GM12878 (cell line): ENCODE measurements around the gene ARHGEF37.

Source experiments
- CEBPB ChIP-seq, 2 experiments: fragments of 150-350 bp in 1 of 2; IDR thresholded peaks; 2 replicates each; pipeline ENCODE4 v1.6.1; 2012 to 2014; ENCODE audit warnings: low read depth in 2 of 2, low read length in 2 of 2, borderline replicate concordance in 1 of 2, inconsistent platforms in 1 of 2
- ESRRA ChIP-seq: IDR thresholded peaks from 2 replicates; pipeline ENCODE4 v1.6.1; 2012; ENCODE audit warnings: mild to moderate bottlenecking, low read length, improper control_type of control experiment
- EZH2 ChIP-seq: IDR thresholded peaks from 2 replicates; pipeline ENCODE4 v1.6.1; 2012; ENCODE audit warnings: low read depth, mild to moderate bottlenecking, control low read depth, inconsistent platforms, low read length, borderline replicate concordance; ENCODE audit not compliant: control insufficient read depth
- IRF3 ChIP-seq: fragments of 450-650 bp; IDR thresholded peaks from 2 replicates; pipeline ENCODE4 v1.6.1; 2014; ENCODE audit warnings: mild to moderate bottlenecking
- NRF1 ChIP-seq: conservative IDR thresholded peaks from 2 replicates; pipeline ENCODE4 v1.6.1; 2011; ENCODE audit warnings: mild to moderate bottlenecking, low read depth, low read length, improper control_type of control experiment
- POLR2AphosphoS5 ChIP-seq: IDR thresholded peaks from 2 replicates; pipeline ENCODE4 v1.6.1; 2011; ENCODE audit warnings: mild to moderate bottlenecking, low read length, inconsistent platforms
- SIN3A ChIP-seq: IDR thresholded peaks from 2 replicates; pipeline ENCODE4 v1.6.1; 2012; ENCODE audit warnings: low read depth, low read length, improper control_type of control experiment
- SRF ChIP-seq, 2 experiments: IDR thresholded peaks; 2 replicates each; pipeline ENCODE4 v1.6.1; 2011; ENCODE audit warnings: low read depth in 2 of 2, low read length in 2 of 2, mild to moderate bottlenecking in 1 of 2, moderate library complexity in 1 of 2
- TCF12 ChIP-seq: IDR thresholded peaks from 2 replicates; pipeline ENCODE4 v1.6.1; 2011; ENCODE audit warnings: low read depth, mild to moderate bottlenecking, low read length
- TF ChIP-seq, protein P1 (sequence below): fragments of 450-650 bp; formaldehyde crosslinking; IDR thresholded peaks from 2 replicates; pipeline ENCODE4 v1.4.0; 2020; ENCODE audit warnings: mild to moderate bottlenecking, moderate library complexity
- TF ChIP-seq, protein P2 (sequence below): fragments of 450-650 bp; formaldehyde crosslinking; IDR thresholded peaks from 2 replicates; pipeline ENCODE4 v1.4.0; 2022; ENCODE audit warnings: mild to moderate bottlenecking, moderate library complexity

DNA sequence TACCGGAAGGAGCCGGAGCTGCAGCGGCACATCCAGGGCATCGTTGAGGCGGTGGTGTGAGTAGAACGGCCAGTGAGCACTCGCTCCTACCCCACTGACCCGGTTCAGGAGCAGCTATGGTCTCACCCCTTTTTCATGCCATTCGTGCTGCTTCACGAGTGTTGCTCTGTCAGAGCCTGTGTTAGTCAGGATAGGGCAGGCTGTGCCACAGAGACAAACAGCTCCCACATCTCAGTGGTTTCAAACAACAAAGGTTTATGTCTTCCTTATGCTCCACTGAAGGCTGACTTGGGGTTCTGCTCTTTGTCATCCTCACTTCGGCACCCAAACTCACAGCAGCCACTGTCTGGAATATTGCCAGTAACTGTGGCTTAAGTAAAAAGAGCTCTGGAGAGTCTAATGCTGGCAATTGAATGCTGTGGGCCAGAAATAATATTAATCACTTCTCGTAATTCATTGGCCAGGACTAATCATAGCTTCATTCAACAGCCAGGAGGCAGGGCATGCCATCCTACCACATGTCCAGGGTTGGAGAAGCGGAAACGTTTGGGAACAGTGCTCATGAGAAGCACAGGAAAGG is 28.4 kb downstream of the ARHGEF37 start:
- TF ChIP-seq, protein P1, sequence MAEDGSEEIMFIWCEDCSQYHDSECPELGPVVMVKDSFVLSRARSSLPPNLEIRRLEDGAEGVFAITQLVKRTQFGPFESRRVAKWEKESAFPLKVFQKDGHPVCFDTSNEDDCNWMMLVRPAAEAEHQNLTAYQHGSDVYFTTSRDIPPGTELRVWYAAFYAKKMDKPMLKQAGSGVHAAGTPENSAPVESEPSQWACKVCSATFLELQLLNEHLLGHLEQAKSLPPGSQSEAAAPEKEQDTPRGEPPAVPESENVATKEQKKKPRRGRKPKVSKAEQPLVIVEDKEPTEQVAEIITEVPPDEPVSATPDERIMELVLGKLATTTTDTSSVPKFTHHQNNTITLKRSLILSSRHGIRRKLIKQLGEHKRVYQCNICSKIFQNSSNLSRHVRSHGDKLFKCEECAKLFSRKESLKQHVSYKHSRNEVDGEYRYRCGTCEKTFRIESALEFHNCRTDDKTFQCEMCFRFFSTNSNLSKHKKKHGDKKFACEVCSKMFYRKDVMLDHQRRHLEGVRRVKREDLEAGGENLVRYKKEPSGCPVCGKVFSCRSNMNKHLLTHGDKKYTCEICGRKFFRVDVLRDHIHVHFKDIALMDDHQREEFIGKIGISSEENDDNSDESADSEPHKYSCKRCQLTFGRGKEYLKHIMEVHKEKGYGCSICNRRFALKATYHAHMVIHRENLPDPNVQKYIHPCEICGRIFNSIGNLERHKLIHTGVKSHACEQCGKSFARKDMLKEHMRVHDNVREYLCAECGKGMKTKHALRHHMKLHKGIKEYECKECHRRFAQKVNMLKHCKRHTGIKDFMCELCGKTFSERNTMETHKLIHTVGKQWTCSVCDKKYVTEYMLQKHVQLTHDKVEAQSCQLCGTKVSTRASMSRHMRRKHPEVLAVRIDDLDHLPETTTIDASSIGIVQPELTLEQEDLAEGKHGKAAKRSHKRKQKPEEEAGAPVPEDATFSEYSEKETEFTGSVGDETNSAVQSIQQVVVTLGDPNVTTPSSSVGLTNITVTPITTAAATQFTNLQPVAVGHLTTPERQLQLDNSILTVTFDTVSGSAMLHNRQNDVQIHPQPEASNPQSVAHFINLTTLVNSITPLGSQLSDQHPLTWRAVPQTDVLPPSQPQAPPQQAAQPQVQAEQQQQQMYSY (CRISPR knock-in tag), result no peak
- TF ChIP-seq CEBPB (IDR thresholded peaks at IDR 0.05; ENCODE audit: borderline replicate concordance in 1 of 2, low read depth in 2 of 2, low read length in 2 of 2) (no peak), TCF12 (no peak), SRF (IDR thresholded peaks at IDR 0.05; ENCODE audit: low read depth in 2 of 2, low read length in 2 of 2) (no peak), SIN3A (no peak), ESRRA (no peak), EZH2 (no peak), NRF1 (no peak), IRF3 (no peak), POLR2AphosphoS5 (no peak)
- TF ChIP-seq, protein P2, sequence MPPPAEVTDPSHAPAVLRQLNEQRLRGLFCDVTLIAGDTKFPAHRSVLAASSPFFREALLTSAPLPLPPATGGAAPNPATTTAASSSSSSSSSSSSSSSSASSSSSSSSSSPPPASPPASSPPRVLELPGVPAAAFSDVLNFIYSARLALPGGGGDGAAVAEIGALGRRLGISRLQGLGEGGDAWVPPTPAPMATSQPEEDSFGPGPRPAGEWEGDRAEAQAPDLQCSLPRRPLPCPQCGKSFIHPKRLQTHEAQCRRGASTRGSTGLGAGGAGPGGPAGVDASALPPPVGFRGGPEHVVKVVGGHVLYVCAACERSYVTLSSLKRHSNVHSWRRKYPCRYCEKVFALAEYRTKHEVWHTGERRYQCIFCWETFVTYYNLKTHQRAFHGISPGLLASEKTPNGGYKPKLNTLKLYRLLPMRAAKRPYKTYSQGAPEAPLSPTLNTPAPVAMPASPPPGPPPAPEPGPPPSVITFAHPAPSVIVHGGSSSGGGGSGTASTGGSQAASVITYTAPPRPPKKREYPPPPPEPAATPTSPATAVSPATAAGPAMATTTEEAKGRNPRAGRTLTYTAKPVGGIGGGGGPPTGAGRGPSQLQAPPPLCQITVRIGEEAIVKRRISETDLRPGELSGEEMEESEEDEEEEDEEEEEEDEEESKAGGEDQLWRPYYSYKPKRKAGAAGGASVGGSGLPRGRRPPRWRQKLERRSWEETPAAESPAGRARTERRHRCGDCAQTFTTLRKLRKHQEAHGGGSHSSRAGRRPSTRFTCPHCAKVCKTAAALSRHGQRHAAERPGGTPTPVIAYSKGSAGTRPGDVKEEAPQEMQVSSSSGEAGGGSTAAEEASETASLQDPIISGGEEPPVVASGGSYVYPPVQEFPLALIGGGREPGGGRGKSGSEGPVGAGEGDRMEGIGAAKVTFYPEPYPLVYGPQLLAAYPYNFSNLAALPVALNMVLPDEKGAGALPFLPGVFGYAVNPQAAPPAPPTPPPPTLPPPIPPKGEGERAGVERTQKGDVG (CRISPR knock-in tag), result no peak
